ENCODE measurements around the gene KANK3.
"Not testable (repeated sequence)": the region's sequence is repeated elsewhere in the genome, so short reads cannot be mapped to it uniquely, and the experiment has no call there.

KANK3 gene

GRCh38 chr19:8370176-8371010 lies 27.3 kb upstream of the KANK3 start:
- DNase-seq (ENCODE audit: low read depth in 2 of 2), result no peak

DNA sequence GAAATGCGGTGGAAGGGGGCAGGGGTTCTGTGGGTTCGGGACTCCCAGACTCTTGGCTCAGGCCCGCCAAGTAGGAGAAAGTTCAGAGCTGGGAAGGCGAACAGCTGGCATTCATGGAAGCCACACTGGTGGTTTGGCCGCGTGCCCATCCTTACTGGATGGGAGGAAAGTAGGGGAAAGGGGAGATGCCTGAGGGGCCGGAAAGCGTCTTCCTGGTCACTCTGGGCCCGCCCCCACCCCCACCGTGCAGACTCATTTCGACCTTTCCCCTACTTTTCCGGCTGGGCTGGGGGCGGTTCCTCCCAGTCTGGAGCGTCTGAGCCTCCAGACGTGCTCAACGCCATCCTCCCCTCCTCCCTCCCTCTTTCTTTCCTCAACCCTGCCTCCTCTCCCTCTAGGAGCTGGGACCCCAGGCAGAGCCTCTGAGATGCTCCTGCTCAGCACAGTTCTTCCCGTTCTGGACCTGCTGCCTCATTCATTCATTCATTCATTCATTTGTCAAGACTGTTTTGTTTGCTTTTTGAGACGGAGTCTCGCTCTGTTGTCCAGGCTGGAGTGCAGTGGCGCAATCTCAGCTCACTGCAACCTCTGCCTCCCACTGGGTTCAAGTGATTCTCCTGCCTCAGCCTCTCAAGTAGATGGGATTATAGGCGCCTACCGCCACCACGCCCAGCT lies 24.4 kb upstream of the KANK3 start:
- DNase-seq (ENCODE audit: low read depth in 2 of 2), result no peak

DNA sequence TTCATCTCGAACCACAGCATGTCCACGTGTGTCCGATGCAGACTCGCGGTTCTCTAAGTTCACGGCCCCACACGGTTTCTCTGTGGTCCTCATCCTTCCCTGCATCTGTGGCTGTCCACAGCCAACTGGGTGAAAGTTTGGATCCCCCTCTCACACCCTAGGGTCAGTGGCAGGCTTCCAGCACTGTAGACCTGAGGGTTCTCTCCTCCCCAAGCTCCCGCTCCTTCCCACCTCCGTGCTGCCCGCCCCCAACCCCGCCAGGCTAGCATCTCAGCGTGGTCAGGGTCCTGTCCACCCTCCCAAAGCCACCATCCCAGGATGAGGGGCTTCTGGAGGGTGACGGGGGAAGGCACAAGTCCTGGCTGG lies 23.9 kb upstream of the KANK3 start:
- no peak for DNase-seq (ENCODE audit: low read depth in 2 of 2)

DNA sequence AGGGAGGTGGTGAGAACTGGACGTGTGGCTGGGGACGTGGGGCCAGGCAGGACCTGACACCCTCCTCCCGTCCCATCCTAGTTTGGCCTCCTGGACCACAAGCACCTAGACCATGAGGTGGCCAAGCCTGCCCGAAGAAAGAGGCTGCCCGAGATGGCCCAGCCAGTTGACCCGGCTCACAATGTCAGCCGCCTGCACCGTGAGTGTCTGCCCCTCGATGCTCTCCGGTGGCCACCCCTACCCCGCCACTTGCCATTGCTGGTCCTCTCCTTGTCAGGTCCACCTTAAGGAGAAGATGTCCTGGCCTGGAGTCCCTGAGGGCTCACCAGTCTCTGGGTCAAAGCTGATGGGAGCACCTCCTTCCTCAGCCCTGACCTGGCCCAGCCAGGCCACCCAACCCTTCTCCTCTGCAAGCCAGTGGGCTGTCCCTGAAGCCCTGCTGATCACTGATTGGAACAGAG lies 23.1 kb upstream of the KANK3 start:
- no peak for DNase-seq (ENCODE audit: low read depth in 2 of 2)

DNA sequence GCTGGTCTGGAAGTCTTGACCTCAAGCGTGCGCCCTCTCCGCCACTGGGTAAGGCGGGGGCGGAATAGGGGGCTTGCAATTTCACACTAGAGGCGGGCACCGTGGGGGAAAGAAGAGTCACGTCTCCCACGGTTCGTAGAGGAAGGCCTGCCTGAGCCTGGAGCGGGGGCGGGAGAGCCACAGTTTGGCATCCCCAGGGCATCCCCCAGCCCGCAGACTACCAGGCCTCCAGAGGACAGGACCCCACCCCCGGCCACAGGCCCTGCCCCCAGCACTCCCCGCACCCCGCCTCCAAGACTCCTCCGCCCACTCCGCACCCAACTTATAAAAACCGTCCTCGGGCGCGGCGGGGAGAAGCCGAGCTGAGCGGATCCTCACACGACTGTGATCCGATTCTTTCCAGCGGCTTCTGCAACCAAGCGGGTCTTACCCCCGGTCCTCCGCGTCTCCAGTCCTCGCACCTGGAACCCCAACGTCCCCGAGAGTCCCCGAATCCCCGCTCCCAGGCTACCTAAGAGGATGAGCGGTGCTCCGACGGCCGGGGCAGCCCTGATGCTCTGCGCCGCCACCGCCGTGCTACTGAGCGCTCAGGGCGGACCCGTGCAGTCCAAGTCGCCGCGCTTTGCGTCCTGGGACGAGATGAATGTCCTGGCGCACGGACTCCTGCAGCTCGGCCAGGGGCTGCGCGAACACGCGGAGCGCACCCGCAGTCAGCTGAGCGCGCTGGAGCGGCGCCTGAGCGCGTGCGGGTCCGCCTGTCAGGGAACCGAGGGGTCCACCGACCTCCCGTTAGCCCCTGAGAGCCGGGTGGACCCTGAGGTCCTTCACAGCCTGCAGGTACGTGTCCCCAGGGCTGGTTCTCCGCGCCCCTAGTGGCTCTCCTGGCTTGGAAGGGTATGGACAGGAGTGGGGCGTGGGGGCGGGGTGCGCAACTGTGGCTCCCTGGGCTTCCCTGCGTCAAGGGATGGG lies 21.0 kb upstream of the KANK3 start, which contains the start of gene ANGPTL4:
Gene ANGPTL4 (plus strand): TSS at position 353 of the 969 bp plus-strand sequence. CDS start 167 bp downstream, at position 520.
- no peak for DNase-seq (ENCODE audit: low read depth in 2 of 2)

GRCh38 chr19:8361921-8362793 lies 19.1 kb upstream of the KANK3 start:
- no peak for DNase-seq (ENCODE audit: low read depth in 2 of 2)

- DNase-seq (ENCODE audit: low read depth in 2 of 2), result no peak
Observed at GRCh38 chr19:8360196-8360595, 17.1 kb upstream of the KANK3 start.

DNA sequence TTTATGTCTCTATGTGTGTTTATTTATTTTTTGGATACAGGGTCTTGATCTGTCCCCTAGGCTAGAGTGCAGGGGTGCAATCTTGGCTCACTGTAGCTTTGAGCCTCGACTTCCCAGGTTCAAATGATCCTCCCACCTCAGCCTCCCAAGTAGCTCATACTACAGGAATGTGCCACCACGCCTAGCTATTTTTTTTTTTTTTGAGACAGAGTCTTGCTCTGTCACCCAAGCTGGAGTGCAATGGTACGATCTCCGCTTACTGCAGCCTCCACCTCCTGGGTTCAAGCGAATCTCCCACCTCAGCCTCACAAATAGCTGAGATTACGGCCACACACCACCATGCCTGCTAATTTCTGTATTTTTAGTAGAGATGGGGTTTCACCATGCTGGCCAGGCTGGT lies 15.9 kb upstream of the KANK3 start:
- no peak for DNase-seq (ENCODE audit: low read depth in 2 of 2)

- DNase-seq (ENCODE audit: low read depth in 2 of 2), result no peak
Observed at GRCh38 chr19:8357007-8357521, 14.0 kb upstream of the KANK3 start.

DNA sequence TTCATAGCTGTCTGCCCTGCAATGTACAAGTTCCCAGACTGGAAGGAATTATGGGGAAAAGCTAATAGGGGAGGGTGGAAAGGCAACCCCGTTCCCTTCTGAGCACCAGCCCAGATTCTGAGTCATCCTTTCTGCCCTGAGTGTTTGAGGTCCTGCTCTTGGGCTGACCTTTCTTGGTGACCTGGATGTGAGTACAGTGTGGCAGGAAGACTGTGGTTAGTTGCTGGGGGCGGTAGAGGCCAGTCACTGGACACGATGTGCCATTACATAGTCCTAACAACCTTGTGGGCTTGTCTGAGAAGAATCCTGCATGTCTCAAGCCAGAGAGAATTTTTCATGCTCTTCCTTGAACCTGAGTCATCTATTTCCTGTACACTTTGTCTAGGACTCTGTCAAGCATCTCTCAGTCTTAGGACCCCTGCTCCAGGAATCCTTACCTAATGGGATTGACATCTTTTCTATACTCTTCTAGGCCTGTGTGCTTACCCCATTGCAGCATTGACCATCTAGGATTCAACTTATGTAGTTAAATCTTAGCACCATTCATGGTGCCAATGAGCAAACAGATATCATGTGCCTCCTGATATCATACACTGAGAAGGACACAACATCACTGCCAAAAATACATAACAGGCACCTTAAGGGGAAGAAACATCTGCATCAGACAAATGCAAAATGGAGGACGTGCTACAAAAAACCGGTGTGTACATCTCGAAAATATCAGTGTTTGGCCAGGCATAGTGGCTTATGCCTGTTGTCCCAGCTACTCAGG lies 12.8 kb upstream of the KANK3 start:
- DNase-seq (ENCODE audit: low read depth in 2 of 2), result no peak

DNA sequence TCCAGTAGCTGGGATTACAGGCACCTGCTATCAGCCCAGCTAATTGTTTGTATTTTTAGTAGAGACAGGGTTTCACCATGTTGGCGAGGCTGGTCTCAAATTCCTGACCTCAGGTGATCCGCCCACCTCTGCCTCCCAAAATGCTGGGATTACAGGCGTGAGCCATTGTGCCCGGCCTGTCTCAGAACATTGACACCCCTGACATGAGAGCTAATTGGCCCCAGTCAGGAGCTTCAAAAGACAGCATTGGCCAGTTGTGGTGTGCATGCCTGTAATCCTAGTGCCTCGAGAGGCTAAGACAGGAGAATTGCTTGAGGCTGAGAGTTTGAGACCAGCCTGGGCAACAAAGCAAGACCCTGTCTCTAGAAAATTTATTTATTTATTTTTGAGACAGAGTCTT lies 9.8 kb upstream of the KANK3 start:
- DNase-seq (ENCODE audit: low read depth in 2 of 2), result not testable (repeated sequence)

DNA sequence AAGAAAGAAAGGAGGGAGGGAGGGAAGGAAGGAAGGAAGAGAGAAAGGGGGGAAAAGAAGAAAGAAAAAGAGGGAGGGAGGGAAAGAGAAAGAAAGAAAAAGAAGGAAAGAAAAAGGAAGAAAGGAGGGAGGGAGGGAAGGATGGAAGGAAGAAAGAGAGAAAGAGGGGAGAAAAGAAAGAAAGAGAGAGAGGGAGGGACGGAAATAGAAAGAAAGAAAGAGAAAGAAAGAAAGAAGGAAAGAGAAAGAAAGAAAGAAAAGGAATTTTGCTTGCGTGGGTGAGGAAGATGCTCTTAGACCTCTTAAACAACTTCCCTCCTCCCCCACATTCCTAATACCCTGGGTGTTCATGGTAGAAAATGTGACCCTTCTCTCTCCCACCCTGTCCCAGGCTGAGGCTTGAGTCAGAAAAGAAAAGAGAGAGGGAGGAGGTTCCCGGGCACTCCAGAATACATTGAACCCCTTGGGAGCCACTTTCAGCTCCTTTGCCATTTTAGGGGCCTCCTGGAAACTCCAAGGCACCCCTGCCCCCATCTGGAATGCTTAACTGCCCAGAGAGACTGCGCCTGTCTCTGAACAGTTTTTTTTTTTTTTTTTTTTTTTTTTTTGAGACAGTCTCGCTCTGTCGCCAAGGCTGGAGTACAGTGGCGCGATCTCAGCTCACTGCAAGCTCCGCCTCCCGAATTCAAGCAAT lies 9.2 kb upstream of the KANK3 start:
- DNase-seq (ENCODE audit: low read depth in 2 of 2), result no peak

DNA sequence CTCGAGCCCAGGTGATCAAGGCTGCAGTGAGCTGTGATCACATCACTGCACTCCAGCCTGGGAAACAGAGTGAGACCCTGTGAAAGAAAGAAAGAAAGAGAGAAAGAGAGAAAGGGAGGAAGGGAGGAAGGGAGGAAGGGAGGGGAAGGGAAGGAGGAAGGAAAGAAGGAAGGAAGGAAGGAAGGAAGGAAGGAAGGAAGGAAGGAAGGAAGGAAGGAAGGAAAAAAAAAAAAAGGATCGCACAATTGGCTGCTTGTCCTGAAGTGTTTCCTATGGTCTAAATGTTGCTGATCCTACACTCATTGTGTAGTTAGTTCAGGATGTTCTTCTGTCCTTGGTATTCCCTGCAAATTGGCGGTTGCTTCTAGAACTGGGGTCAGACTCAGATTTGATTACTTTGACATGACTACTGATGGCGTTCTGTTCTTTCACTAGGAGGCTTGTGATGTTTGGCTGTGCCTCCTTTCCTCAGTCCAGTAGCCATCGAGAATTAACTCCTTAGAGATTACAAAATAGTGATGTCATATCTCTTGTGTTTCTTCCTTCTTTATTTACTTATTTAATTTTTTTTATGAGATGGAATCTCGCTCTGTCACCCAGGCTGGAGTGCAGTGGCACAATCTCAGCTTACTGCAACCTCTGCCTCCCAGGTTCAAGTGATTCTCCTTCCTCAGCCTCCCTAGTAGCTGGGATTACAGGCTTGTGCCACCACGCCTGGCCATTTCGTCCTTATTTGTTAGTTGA lies 6.7 kb upstream of the KANK3 start:
- not testable (repeated sequence) for DNase-seq (ENCODE audit: low read depth in 2 of 2)

- no peak for DNase-seq (ENCODE audit: low read depth in 2 of 2)
Observed at GRCh38 chr19:8343483-8343844, 402 bp upstream of the KANK3 start.

DNA sequence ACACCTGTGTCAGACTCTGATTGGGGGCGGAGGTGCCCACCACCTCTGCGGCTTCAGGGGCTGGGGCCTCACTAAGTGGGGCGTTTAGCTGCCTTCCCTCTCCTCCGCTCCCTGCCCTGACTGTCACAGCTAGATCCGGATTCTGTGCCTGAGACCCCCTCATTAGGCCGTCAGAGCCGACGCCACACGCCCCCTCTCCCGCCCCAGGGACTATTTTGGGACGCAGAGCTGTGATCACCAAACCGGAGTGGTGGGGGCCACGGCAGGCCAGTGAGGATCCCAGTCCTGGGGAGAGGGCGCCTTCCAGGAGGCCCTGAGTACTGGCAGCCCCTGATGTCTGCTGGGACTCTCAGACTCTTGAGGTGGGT lies 762 bp downstream of the KANK3 start:
- no peak for DNase-seq (ENCODE audit: low read depth in 2 of 2)

DNA sequence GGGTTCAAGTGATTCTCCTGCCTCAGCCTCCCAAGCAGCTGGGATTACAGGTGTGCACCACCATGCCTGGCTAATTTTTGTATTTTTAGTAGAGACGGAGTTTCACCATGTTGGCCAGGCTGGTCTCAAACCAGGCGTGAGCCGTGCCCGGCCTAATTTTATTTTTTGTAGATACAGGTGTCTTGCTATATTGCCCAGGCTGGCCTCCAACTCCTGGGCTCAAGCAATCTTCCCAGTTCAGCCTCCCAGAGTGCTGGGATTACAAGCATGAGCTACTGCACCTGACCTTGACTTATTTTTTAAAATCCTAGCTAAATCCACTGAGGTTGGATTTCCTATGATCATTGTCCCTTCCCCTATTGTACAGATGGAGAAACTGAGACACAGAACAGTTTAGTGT lies 1.6 kb downstream of the KANK3 start:
- not testable (repeated sequence) for DNase-seq (ENCODE audit: low read depth in 2 of 2)

DNA sequence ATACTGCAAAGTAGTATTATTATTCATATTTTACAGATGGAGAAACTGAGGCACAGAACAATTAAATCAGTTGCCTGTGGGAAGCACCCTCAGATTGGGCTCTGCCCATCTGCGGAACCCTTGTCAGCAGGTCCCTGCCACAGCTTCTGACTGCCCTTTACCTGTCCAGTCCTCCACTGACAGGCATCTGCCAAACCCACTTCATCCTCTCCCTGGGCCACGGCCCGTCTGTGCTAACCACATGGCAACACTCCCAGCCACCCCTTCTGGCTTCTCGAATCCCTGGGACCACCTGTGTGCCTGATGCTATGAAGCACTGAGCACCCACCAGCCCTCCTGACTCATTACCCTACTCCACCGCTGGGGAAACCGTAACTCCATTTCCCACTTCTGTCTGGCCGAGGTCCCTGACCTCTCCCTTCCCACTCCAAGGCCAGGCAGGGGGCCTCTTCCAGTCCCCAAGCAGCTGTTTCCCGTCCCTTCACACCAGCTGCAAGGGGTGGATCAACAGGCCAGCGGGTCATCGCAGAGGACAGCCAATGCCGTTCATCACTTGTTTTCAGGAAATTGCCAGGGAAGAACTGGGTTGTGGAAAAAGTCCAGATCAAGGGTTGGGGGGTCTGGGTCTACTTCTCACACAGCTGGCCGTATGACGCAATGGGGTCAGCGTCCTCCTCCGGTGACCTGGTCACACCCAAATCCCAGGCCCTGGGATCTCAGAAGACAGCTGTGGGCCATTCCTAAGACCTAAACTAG lies 2.5 kb downstream of the KANK3 start:
- DNase-seq (ENCODE audit: low read depth in 2 of 2), result no peak

- no peak for DNase-seq (ENCODE audit: low read depth in 2 of 2)
Observed at GRCh38 chr19:8338835-8339234, 4.2 kb downstream of the KANK3 start.
